Cardiac fibroblast (primary cell): ENCODE data around the gene PCLO.

Experiments
- DNase-seq, 2 donors: peaks; one replicate each; pipeline versions ENCODE4 v3.0.0 to v3.0.0-alpha.2; 2010; ENCODE audit warnings: low read depth in 2 of 2
- H3K4me3 ChIP-seq, 2 donors: replicated peaks in 1 of 2; 1 replicate in 1 of 2; 2 replicates in 1 of 2; pipeline ENCODE4 v1.5.1; 2011; ENCODE audit warnings: low read depth in 2 of 2, low read length in 2 of 2, mild to moderate bottlenecking in 2 of 2, moderate library complexity in 1 of 2
- TF ChIP-seq, protein P1 (sequence below): IDR thresholded peaks from one replicate; pipeline ENCODE4 v1.5.1; 2011; ENCODE audit warnings: low read depth, mild to moderate bottlenecking, low read length, inconsistent platforms

The PCLO gene

DNA sequence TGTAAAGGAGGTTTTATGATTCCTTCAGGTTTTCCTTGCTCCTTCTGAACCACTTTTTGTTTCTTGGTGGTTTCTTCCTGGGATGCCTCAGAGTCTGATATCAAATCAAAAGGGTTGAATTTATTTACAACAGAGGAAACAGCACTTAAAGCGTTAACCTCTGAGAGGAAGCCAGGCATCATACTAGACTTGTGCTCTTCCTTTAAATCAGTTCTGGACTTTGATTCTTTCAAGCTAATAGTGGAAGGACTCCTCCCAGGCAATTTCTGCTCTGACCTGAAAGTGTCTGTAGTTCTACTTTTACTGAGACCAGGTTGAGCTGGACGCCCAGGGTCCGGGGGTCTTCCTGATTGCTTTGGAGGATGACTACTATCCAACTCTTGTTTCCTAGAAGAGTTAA is 6.7 kb downstream of the PCLO start:
- TF ChIP-seq, protein P1, sequence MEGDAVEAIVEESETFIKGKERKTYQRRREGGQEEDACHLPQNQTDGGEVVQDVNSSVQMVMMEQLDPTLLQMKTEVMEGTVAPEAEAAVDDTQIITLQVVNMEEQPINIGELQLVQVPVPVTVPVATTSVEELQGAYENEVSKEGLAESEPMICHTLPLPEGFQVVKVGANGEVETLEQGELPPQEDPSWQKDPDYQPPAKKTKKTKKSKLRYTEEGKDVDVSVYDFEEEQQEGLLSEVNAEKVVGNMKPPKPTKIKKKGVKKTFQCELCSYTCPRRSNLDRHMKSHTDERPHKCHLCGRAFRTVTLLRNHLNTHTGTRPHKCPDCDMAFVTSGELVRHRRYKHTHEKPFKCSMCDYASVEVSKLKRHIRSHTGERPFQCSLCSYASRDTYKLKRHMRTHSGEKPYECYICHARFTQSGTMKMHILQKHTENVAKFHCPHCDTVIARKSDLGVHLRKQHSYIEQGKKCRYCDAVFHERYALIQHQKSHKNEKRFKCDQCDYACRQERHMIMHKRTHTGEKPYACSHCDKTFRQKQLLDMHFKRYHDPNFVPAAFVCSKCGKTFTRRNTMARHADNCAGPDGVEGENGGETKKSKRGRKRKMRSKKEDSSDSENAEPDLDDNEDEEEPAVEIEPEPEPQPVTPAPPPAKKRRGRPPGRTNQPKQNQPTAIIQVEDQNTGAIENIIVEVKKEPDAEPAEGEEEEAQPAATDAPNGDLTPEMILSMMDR = no peak
- DNase-seq = no peak
- no peak overlapping the region for H3K4me3 ChIP-seq

DNA sequence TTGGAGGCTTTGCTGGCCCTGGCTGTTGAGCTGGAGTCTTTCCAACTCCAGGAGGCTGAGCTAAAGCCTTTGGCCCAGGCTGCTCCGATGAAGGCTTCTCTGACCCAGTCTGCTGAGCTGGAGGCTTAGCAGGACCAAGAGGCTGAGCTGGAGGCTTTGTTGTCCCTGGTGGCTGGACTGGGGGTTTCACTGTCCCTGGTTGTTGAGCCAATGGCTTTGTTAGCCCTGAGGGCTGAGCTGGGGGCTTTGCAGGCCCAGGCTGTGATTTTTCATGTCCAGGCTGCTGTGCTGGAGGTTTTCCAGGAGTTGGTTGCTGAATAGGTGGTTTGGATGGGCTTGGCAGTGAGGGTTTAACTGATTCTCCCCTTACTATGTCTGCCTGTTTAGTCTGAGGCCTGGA is 7.3 kb downstream of the PCLO start:
- no peak for DNase-seq
- H3K4me3 ChIP-seq = no peak overlapping the region
- TF ChIP-seq, protein P1 = no peak

DNA sequence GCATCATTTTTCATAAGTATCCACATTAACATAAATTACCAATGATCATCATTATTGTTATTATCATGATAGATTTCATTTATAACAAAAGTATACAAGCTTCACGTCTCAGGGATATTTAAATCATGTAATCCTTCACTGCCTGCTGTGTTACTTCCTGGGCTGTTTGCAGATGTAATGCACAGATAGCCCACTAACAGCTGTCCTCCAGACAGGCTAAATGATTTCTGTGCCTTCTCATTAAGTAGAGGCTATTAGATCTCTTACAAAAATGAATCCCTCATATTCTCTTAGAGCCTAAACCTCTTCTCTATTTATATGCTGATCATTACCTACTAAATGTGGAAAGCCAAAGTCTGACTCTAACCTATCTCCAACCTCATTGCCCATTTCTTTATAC is 9.3 kb downstream of the PCLO start:
- TF ChIP-seq, protein P1 = no peak
- no peak overlapping the region for H3K4me3 ChIP-seq
- no peak for DNase-seq

DNA sequence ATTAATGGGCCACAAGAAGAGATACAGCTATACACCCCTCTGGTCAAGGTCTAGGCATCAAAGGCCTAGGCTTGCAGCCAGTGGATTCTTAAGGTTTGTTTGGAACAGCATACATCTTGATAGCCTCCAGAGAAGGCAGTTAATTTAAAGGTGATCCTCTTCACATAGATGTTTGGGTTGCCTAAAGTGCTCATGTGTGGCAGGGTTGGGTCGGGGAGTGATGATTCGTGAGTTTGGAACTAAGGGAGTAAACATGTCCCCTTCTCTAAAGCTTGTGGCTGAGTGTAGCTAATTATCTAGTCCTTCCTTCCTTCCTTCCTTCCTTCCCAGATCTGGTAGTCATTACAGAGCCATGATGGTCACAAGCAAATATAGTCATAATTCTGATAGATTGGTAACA is 12.4 kb downstream of the PCLO start:
- TF ChIP-seq, protein P1 = no peak
- no peak for DNase-seq
- no peak overlapping the region for H3K4me3 ChIP-seq

DNA sequence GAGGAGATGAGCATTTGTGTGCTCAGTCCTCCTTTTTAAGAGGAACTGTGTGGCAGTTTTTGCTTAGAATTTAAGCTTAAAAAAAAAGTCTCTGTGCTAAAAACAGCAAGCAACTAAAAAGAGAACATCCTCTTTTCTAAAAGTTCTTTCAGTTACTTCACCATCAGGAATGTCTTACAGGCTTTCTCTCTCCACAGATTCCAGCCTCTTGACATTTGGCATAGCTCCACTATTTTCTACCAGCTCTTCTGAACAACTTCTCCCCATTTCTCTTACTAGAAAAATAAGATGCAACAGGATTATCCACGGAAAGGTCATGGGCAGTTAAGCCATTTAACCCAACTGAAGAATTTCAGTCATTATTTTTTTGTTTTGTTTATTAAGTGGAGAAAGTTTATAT is 13.2 kb downstream of the PCLO start:
- TF ChIP-seq, protein P1 = no peak

DNA sequence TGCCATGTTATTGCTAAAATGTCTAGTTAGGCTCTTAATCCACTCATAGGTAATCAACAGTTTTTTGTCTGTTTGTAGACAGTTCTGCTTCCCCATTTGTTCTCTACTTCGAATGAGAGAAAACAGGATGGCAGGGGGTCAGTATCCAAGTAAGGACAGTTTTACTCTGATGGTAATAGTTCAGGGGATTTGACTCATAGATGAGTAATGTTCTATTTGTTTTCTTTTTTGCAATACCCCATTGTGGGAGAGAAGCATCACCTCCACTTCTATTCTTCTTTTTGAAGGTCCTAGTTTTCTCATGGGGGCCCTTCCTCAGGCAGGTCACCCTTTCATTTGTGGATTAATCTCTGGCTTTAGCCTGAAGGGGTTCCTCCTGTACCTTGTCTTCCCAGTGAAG is 13.9 kb downstream of the PCLO start:
- TF ChIP-seq, protein P1 = no peak
- DNase-seq = peak; percentile 3 to 66
- H3K4me3 ChIP-seq = no peak overlapping the region

More for the DNA sequence above, 13.2 kb downstream of the PCLO start:
- no peak overlapping the region for H3K4me3 ChIP-seq
- DNase-seq = peak; percentile 25 to 54

DNA sequence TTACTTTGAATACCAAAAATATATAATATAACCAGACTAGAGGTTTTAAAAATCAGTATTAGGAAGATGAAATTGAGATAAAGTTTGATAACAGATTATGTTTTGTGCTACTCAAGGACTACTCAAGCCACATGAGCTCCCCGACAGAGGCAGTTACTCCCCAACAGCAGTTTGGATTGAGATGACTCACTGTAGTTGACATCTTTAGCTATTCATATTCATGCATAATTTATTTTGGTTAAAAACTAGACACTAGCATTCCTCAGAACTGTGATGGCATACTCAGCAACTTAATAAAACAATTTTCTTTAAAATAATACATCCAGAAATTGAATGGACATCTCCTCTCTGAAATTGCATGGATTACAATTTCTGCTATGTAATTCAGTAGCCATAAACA is 19.6 kb downstream of the PCLO start:
- H3K4me3 ChIP-seq = no peak overlapping the region
- DNase-seq = no peak
- TF ChIP-seq, protein P1 = no peak
